ENCODE results near the gene FOXJ3.

DNA sequence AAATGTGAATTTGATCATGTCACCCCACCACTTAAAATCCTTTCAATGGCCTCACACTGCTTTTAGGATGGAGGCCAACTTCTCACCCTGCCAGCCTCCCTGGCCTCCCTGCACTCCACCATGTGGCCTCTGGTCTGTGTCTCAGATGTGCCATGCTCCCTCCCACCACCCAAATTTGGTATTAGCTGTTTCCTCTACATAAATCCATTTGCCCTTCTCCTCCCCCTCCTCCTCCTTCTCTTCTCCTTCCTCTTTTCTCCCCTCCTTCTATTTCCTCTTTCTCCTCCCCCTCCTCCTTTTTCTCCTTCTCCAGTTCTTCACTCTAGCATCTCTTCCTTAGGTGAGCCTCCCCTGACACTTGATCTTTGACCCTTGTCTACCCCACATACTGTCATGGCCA is 198.6 kb downstream of the FOXJ3 start:
- TF ChIP-seq EZH2 (IDR thresholded peaks at IDR 0.05), result no peak
- no peak for TF ChIP-seq POLR2AphosphoS5 (IDR thresholded peaks at IDR 0.05; ENCODE audit: borderline replicate concordance, low read depth, low read length)
- TF ChIP-seq FOXP2 (optimal IDR thresholded peaks at IDR 0.05; ENCODE audit: control extremely low read depth, extremely low read length, insufficient read depth), result no peak
